GM19035 (cell line): ENCODE results near the gene FRMPD1.
A peak's percentile ranks its signal among the peaks of the same experiment; 100 is the strongest.
"Not testable (repeated sequence)": the region's sequence is repeated elsewhere in the genome, so short reads cannot be mapped to it uniquely, and the experiment has no call there.

ENCODE experiments used
- ATAC-seq: cut with Tn5 transposase; IDR thresholded peaks from one replicate; pipeline ENCODE4 v1.9.1; 2021; ENCODE audit not compliant: unreplicated experiment

Gene FRMPD1, protein sequence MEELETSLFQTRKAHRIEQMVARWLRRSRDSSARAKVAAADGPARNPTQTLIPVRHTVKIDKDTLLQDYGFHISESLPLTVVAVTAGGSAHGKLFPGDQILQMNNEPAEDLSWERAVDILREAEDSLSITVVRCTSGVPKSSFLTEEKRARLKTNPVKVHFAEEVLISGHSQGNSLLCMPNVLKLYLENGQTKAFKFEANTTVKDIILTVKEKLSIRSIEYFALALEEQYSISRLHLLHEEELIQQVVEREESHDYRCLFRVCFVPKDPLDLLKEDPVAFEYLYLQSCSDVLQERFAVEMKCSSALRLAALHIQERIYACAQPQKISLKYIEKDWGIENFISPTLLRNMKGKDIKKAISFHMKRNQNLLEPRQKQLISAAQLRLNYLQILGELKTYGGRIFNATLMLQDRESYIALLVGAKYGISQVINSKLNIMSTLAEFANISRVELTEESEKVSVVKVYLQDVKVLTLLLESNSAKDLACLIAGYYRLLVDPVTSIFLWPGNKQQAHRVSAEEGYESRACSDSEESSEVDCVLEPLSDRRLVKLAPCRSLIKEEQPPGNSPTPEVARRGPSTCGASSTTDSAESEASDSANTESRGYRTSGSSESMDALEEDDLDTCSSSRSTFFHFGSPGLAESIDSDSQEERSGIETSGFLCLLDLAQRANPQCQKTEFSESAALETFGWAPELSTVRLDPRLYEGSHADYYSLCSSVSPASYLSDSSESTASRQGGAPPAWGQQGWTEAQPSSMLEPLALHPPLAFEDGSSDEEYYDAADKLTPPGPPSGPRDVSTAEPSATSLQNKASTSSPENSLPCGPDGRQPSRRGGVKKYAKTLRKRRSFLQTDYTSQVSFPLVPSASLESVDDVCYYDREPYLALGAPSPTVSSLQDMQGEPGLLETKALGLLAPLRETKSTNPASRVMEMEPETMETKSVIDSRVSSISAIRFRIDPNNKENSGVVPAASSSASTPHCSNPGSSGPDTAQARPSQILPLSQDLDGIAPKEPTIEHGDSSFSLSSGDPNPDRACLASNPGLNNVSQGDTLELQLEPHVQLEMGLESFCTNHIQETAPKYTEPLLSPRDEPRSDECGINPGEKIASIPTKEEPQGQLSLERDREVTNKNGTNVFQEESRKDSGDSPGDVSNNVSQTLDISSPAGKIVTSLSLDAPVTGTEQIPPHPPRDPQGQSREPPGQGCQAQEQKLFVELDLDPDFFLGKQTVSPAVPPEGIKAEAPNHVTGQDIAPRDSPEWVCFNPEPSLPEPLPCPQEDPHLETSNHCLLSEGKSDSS (N-terminal part only)

DNA sequence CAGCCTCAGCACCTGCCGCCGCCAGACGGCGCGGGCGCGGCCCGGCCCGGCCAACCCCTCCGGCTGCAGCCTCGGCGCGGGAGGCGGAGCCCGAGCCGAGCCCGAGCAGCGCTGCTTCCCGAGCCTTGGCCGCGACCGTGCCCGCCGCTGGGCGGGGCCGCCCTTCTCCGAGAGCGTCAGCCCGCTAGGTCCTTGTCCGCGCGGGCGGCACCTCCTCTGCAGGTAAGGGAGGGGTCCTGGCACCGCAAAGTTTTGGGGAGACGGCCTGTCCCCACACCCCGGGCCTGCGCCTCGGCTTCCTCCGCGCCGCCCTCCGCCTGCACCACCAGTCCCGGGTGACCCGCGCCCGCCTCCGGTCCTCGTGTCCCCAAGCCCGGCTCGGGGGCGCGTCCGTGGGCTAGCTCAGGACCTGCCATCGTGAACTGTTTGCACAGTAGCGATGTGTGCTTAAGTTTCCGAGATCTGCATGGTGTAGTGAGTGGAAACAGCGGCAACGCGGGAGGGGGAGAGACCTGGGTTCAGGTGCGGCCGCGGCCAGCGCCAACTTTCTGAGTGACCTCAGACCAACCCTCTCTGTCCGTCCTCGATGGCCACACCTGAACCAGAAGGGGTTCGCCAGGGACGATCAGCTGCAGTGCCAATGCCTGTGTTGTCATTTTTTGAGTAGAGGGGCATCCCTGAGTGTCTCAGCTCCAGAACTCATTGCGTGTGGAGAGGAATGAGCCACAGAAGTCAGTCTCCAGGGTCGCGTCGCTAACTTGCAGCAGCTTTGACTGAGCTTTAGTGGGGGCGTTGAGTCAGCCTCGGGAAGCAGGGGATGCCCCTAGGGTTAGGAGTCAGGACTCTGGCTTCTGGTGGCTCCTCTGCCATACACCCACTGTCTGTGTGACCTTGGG lies at the start of gene FRMPD1:
Gene FRMPD1 (plus strand): TSS at position 82 of the 896 bp plus-strand sequence. CDS start 41,688 bp downstream, outside the sequence.
- ATAC-seq, result peak; percentile 93

DNA sequence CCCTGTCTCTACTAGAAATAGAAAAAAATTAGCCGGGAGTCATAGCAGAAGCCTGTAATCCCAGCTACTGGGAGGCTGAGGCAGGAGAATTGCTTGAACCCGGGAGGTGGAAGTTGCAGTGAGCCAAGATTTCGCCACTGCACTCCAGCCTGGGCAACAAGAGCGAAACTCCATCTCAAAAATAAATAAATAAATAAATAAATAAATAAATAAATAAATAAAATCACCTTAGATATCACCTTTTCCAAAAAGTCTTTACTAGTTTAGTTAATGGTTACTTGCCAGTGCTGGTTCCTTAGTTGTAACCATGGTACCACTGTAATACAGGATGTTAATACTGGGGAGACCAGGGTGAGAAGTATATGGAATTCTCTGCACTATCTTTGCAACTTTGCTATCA lies 48.7 kb upstream of the FRMPD1 start:
- not testable (repeated sequence) for ATAC-seq

DNA sequence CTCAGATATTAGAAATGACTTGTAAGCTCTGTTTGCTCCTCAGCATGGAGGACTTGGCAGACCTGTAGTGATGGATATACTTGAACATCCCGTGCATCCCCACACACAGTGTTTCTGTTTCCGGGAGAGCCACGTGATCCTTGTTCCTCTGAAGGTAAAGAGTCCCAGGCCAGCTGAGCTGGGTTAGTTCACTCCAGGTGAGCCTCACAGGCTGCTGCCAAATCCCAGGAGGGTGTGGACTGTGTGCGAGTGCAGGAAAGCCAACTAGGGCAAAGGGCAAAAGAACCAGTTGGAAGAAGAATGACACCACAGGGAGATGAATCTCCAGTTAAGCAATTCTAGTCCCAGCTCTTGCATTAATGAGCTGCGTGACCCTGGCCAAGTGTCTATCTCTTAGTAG lies 47.9 kb upstream of the FRMPD1 start:
- no peak for ATAC-seq

DNA sequence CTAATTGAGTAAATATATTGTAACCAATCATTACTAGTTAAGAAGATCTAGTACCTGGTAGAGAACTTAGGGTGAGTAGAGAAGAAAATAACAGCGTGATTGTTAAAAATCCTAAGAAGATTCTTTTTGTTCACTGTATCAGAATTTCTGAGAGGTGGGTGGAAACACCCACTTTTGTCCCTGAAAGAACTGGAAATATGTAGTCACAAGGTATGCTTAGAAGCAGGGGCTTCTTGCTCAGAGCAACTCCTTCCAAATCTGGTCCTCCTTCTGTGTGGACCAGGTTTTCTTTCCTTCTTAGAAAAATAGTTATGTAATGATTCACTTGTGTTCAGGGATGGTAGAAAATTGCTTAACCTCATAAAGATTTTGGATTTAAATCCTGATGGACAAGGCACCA lies 46.5 kb upstream of the FRMPD1 start:
- no peak for ATAC-seq

DNA sequence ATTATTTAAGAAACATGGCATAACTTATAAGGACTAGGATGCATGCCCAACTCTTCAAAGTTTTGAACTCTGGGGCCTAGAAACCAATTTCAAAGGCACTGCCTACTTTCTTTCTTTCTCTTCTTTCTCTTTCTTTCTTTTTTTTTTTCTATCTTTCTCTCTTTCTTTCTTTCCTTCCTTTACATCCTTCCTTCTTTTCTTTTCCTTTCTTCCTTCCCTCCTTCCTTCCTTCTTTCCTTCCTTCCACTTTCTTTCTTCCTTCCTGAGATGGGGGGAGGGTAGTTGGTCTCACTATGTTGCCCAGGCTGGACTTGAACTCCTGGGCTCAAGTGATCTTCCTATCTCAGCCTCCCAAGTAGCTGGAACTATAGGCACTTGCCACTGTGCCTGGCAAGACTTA lies 42.5 kb upstream of the FRMPD1 start:
- no peak for ATAC-seq

DNA sequence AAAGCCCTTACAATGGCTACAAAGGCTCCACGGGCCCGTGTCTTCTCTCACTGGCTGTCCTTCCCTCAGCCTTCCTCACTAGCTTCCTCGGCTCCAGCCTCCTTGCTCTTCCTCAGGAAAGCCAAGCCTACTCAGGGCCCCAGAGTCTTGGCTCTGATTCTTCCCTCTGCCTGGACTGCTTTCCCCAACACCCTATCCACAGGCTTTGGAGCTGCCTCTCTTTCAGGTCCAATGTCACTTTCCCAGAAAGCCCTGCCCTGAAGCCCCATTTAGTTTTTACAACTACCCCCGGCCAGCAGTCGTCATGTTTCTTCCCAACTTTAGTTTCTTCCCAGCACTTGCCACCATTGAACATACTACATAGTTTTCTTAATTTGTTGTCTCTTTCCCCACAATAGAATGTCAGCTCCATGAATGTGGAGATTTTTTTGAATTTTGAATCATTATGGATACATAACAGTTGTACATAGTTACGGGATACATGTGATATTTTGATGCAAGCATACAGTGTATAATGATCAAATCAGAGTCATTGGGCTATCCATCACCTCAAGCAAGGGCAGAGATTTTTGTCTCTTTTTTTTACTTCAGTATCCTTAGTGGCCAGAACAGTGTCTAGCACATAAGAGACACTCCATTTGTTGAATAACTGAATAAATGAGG lies 40.9 kb upstream of the FRMPD1 start:
- no peak for ATAC-seq

DNA sequence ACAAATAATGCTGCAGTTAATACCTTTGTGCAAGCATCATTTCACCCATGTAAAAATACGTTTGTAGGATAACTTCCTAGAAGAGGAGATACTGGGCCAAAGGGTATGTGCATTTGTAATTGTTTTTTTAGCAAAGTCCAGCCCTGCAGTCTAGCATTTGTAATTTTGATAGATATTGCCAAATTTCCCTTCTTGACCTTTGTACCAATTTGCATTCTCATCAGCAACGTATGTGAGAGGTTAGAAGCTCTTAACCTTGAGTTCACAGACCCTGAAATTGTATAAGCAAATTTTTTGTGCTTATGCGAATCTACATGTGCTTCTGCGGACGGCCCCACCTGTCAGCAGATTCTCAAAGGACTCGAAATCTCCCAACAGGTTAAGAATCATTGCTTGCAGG lies 39.7 kb upstream of the FRMPD1 start:
- no peak for ATAC-seq

DNA sequence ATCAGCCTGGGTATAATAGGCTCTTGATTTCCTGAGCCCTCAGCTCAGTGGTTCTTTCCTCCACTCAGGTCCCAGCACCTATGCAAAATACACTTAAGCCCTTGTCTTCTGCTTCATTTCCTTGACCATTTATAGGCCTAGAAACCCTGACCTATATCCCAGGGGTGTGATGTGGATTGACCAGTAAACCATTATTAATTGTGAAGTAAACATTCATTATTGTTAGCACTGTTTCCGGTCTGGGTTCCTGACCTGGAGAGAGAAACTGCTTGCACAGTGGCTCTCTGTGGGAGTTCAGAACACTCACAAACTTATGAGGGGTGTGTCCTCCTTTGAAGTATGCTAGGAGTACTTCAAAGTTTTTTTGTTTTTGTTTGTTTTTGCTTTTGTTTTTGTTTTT lies 38.8 kb upstream of the FRMPD1 start:
- no peak for ATAC-seq

DNA sequence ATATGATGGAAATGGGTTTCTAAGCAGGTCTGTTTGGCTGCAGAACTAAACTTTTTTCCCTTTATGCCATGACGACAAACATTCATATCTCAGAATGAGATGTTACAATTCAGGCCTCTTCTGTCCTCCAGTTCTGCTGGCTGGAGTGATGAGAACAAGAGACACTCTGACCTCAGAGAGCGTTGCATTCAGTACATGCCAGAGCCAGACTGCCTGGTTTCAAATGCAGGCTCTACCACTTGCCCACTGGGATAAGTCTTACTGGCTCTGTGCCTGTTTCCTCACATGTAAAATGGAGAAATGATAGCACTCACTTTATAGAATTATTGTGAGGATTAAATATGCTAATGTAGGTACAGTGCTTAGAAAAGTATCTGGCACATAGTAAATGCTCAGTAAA lies 33.6 kb upstream of the FRMPD1 start:
- ATAC-seq, result no peak

DNA sequence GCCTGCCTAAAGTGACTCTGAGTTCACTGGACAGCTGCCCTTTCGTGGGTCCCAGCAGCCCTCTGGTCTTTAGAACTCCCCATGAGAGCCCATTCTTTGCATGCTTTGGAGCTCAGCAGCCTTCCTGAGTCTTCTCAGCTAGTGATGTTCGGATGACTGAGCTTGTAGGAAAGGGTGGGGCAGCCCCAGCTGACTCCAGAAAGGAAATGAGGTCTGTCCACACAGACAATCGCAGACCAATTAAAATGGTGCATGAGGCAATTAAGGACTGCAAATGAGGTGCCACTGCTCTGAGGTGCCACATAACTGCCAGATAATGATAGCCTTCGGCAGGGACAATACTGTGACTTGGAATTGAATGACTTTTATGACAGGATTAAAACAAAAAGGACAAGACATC lies 32.9 kb upstream of the FRMPD1 start:
- no peak for ATAC-seq

DNA sequence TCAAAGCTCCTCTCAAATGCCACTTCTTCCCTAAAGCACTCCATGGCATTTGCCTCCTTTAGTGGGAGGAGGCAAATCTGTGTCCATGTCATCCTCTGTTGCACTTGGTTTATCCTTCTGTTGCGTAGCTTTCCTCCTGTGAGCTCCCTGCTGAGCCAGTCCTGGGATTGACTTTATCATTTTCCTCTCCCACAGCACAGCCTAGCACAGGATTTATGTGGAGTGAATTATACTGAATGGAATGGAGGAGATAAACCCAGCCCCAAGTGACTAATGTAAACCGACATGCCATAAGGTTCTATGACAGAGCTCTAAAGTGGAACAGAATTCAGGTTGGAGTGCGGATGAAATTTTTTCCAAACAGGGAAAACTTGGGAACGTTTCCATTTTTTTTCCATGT lies 31.9 kb upstream of the FRMPD1 start:
- ATAC-seq, result no peak

DNA sequence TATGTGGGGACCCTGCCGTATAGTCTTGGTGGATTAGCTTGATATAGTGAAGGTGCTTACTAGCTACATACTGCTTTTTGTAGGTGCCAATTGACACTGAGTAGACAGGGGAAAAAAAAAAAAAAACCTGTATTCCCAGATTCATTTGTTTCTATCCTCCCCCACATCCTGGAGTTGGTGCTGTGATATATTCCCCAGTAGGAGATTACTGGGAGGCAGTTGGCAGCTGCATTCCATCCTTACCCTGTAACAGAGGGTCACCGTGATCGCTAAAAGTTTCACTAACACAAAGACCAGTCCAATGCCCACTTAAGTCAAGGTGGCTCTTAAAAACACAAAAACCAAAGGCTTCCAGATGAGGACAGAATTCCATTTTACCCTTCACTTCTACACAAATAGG lies 30.9 kb upstream of the FRMPD1 start:
- ATAC-seq, result no peak

DNA sequence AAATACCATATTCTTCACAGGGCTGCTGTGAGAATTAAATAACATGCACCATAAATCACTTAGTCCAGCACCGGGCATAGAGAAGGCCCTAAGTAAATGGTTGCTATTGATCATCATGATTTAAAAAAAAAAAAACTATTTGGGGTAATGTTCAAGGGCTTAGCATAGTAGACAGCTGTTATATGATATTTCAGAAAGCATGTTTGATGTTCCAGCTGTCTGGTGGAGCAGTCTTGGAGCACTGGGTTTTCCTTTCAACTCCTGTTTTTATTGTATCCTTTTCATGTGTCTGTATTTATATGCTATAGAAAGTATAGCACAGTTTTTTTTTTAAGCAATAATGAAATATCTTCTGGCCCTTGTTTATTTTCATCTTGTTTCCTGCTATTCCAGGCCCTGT lies 30.4 kb upstream of the FRMPD1 start:
- ATAC-seq, result no peak

DNA sequence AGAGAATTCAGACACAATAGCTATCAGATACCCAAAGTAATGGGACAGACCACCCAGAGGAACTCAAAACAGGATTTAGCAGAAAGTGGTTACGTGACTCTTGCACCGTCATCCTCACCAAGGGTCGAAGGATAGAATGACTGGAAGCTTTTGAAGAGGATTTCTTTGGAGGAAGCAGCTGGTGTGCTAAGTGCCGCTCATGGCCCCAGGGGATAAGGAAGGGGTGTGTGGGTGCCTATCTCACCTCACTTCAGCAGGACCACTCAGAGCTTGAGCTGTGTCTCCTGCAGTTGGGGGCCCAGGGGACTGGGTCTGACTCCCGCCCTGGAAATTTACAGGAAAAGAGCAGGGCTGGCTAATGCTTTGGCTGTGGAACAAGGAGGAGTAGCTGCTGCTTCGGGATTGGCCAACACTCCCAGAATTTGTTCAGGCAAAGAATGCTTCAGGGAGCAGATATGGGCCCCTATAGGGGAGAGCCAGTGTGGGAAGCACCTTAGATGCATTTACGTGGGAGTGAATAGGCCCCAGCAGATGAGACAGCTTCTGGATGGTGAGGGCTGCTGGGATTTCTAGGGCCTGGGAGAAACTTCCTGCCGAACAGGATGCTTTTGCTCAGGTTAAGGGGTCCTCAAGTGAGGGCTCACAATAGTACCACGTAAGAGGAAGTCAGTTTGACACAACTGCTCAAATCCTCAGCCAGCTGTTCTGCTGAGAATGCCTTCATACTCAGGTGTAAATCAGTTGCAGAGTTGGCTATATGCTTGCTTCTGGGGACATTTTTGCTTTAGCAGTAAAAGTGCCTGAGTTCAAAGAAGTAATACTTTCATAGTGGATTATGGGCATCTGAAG lies 29.3 kb upstream of the FRMPD1 start:
- no peak for ATAC-seq

DNA sequence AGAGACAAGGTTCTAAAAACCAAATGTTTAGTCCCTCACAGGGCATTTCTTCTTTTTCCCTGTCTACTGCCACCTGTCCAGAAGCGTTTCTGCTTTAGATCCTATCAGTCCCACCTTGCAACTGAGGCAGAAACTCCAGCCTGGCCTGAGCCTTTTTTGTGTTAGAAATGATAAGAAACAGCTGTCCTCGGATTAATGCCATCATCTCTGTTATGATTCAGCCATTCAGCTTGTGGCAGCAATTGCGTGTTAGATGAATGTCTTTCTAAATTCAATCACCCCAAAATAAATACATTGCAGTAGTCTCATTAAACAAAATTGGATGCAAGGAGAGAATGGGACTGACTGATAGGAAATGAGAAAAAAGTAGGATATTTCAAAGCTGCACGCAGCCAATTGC lies 28.3 kb upstream of the FRMPD1 start:
- no peak for ATAC-seq

DNA sequence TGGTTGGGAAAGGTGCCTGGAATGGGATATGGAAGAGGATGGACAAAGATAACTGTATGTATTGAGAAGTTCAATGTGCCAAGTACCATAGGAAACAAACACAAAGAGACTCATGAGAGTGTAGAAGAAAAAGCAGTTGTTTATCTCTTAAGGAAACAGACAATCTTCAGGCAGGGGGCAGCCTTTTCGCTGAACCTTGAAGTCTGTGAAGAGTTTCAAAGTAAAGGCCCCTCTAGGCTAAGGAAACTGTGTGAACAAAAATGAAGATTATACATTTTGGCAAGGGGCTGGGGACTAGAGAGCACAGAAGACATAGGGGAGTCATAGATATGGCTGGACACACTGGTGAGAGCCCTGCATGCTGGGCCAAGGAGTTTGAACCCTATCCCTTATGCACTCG lies 27.5 kb upstream of the FRMPD1 start:
- no peak for ATAC-seq

DNA sequence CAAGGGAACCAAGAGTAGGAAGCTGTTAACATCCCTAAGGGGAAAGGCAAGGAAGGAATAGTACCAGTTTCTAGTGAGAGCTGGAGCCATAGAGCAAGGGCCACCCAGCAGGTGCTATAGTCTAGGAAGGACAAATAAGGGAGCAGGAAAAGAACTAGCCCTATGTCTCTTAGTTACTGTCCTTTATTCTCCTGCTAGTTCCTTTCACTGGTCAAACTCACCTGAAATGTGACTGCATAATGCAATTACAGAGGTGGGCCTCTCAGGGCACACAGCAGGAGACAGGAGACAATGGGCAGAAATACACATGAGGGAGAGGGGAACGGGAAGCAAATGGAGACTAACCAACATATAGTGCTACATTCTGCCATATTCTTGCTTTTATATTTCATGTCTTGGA lies 26.7 kb upstream of the FRMPD1 start:
- ATAC-seq, result no peak

DNA sequence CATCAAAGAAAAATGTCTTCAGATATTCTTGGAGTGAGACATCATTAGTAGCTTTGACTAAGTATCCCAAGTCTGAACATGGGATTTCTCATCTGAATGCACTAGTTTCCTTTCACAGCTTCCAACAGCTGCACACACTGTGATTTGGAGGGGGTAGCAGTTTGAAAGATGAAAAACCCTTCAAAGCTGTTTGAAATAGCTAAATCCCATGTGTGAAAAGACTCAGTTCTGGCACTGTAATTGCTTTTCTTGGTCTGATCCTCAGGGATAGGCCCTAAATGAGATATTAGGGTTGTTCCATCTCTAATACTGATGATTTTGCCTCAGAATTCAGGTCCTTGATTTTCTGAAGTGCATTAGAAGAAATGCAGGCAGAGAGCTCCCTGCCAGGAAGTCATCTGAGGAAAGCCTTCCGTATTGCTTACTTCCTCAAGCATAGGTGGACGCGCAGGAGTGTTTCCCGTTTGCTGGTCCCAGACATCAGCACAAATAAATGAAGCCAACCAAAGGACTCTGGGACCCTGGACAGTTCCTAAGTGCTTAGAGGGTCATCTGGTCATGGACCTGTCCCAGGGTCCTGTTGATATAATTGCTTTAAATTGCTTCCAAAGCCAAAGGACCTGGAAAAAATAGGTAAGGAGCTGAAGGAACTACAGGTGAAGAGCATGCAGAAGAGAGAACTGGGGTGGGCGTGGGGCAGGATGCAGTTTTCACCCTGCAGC lies 25.6 kb upstream of the FRMPD1 start:
- no peak for ATAC-seq
